ENCODE measurements around the gene ATXN3L.

DNA sequence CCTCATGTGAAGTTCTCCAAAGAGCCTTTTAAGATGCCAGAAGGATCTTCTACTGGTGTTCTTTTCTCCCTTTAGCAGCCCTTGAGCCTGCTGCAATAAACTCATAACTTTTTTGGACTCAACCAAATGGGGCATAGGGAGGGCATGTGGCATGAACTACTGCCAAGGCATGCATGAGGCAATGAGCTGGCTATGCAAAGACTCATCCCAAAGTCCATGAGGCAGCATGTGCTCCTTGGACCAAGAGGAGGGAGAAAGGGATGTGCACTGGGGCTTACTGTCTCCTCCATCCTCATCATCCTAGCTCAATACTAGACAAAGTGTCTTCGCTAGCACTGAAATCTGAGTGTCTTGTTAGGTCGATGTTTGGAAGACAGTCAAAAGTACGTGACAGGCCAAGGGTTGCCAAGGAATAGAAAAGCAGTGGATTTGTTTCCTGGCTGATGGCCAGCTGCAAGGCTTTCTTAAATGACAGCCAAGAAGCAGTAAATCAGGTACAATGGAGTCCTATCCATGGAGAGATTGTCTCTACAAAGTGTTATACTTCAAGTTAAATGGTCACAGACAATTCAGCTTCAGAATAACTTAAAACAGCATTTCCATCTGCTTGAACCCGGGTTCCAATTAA is 44.5 kb upstream of the ATXN3L start:
- TF ChIP-seq POLR2A (IDR thresholded peaks at IDR 0.05): no peak
- TF ChIP-seq, protein P1, sequence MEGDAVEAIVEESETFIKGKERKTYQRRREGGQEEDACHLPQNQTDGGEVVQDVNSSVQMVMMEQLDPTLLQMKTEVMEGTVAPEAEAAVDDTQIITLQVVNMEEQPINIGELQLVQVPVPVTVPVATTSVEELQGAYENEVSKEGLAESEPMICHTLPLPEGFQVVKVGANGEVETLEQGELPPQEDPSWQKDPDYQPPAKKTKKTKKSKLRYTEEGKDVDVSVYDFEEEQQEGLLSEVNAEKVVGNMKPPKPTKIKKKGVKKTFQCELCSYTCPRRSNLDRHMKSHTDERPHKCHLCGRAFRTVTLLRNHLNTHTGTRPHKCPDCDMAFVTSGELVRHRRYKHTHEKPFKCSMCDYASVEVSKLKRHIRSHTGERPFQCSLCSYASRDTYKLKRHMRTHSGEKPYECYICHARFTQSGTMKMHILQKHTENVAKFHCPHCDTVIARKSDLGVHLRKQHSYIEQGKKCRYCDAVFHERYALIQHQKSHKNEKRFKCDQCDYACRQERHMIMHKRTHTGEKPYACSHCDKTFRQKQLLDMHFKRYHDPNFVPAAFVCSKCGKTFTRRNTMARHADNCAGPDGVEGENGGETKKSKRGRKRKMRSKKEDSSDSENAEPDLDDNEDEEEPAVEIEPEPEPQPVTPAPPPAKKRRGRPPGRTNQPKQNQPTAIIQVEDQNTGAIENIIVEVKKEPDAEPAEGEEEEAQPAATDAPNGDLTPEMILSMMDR (IDR thresholded peaks at IDR 0.05): no peak

Measured in testis (tissue), 2 donors.